WERI-Rb-1 (cell line): ENCODE measurements around the gene KIAA1328.

Experiments used
- DNase-seq: peaks from one replicate; pipeline ENCODE4 v3.0.0-alpha.2; 2020
- H3K27ac ChIP-seq: fragments of 250-450 bp; sonication (Bioruptor Pico); 2 replicates; pipeline ENCODE4 v1.5.1; 2020; ENCODE audit warnings: mild to moderate bottlenecking, moderate library complexity
- H3K27me3 ChIP-seq: fragments of 250-450 bp; sonication (Bioruptor Pico); 2 replicates; pipeline ENCODE4 v1.5.1; 2021; ENCODE audit warnings: mild to moderate bottlenecking, low read depth, moderate library complexity; ENCODE audit not compliant: insufficient read depth, severe bottlenecking
- H3K36me3 ChIP-seq: fragments of 250-450 bp; sonication (Bioruptor Pico); 2 replicates; pipeline ENCODE4 v1.5.1; 2020; ENCODE audit warnings: mild to moderate bottlenecking, moderate library complexity
- H3K4me3 ChIP-seq: 2 replicates; pipeline ENCODE4 v1.5.1; 2011; ENCODE audit warnings: low read depth, mild to moderate bottlenecking, control low read depth, low read length
- H3K9me3 ChIP-seq: fragments of 250-450 bp; sonication (Bioruptor Pico); 2 replicates; pipeline ENCODE4 v1.5.1; 2021; ENCODE audit warnings: mild to moderate bottlenecking, moderate library complexity; ENCODE audit not compliant: severe bottlenecking
- CTCF ChIP-seq: IDR thresholded peaks from 2 replicates; pipeline ENCODE4 v1.5.1; 2011; ENCODE audit warnings: low read depth, mild to moderate bottlenecking, control low read depth, inconsistent platforms, low read length

Gene KIAA1328

GRCh38 chr18:37248281-37248680 lies 419.4 kb downstream of the KIAA1328 start:
- no peaks in the 10 kb centered on the region for H3K36me3 ChIP-seq
- TF ChIP-seq CTCF = 0 out of 2 replicates have a peak, but pooled peaks have one; percentile 25
- no peaks in the 10 kb centered on the region for H3K9me3 ChIP-seq
- no peak overlapping the region for H3K27ac ChIP-seq
- DNase-seq = no peak
- no peak overlapping the region for H3K4me3 ChIP-seq
- no peaks in the 10 kb centered on the region for H3K27me3 ChIP-seq

GRCh38 chr18:37249171-37249886 lies 420.4 kb downstream of the KIAA1328 start:
- no peak overlapping the region for H3K4me3 ChIP-seq
- H3K9me3 ChIP-seq = no peaks in the 10 kb centered on the region
- H3K36me3 ChIP-seq = no peaks in the 10 kb centered on the region
- no peaks in the 10 kb centered on the region for H3K27me3 ChIP-seq
- no peak for TF ChIP-seq CTCF
- DNase-seq = no peak
- no peak overlapping the region for H3K27ac ChIP-seq

GRCh38 chr18:37249895-37250618 lies 421.1 kb downstream of the KIAA1328 start:
- no peak for TF ChIP-seq CTCF

GRCh38 chr18:37251679-37252078 lies 422.8 kb downstream of the KIAA1328 start:
- no peak for DNase-seq
- Histone ChIP-seq H3K27me3 (no peaks in the 10 kb centered on the region), H3K27ac (no peak overlapping the region), H3K36me3 (no peaks in the 10 kb centered on the region), H3K4me3 (no peak overlapping the region), H3K9me3 (no peaks in the 10 kb centered on the region)
- no peak for TF ChIP-seq CTCF

More at GRCh38 chr18:37249895-37250618, 421.1 kb downstream of the KIAA1328 start:
- H3K36me3 ChIP-seq = no peaks in the 10 kb centered on the region
- H3K27me3 ChIP-seq = no peaks in the 10 kb centered on the region
- H3K4me3 ChIP-seq = no peak overlapping the region
- no peaks in the 10 kb centered on the region for H3K9me3 ChIP-seq
- H3K27ac ChIP-seq = no peak overlapping the region
- no peak for DNase-seq

- no peaks in the 10 kb centered on the region for H3K36me3 ChIP-seq
- no peak overlapping the region for H3K4me3 ChIP-seq
- DNase-seq = no peak
- H3K27me3 ChIP-seq = no peaks in the 10 kb centered on the region
- TF ChIP-seq CTCF = no peak
- H3K9me3 ChIP-seq = no peaks in the 10 kb centered on the region
- H3K27ac ChIP-seq = no peak overlapping the region
Measured at GRCh38 chr18:37252342-37252741, 423.4 kb downstream of the KIAA1328 start.
